ENCODE data around the gene LONP1.

DNA sequence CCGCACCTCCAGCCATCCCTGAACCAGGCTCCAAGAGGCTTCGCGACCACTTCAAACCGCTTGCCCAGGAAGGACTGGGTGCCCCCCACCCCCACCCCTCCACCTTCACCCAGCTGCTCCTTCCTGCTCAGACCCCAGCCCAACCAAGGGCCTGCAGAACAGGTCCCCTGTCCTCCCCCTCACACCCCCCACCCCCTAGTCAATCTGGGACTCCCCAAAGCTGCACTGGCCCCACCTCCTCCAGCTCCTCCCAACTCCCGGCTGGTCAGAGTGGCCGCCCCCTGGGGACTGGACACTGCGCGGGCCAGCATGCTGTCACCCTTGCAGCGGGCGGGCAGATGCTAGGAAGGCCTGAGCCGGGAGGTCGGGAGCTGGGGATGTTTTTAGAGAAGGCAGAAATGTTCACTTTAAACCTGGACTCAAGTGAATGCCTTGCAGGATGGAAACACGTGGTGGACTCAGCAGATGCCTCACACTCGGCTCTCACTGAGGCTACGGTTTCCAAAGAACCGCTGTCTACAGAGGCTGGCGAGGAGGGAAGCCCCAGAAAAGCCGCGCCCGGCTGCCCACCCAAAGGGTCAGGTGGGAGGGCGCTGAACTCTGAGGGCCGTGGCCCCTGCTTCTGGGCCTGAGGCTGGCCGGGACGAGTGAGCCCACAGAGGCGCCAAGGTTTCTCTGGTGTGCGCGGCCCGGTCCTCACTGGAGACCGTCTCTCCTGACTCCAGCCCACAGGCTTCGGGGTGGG lies 21.9 kb downstream of the LONP1 start:
- TF ChIP-seq, protein P1, sequence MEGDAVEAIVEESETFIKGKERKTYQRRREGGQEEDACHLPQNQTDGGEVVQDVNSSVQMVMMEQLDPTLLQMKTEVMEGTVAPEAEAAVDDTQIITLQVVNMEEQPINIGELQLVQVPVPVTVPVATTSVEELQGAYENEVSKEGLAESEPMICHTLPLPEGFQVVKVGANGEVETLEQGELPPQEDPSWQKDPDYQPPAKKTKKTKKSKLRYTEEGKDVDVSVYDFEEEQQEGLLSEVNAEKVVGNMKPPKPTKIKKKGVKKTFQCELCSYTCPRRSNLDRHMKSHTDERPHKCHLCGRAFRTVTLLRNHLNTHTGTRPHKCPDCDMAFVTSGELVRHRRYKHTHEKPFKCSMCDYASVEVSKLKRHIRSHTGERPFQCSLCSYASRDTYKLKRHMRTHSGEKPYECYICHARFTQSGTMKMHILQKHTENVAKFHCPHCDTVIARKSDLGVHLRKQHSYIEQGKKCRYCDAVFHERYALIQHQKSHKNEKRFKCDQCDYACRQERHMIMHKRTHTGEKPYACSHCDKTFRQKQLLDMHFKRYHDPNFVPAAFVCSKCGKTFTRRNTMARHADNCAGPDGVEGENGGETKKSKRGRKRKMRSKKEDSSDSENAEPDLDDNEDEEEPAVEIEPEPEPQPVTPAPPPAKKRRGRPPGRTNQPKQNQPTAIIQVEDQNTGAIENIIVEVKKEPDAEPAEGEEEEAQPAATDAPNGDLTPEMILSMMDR (IDR thresholded peaks at IDR 0.05; ENCODE audit: insufficient read depth, low read length, poor library complexity, severe bottlenecking), result no peak
- no peak for TF ChIP-seq EZH2phosphoT487 (conservative IDR thresholded peaks at IDR 0.05; ENCODE audit: low read length)

All from SU-DHL-6 (cell line).